HG03139 (cell line): ENCODE measurements around the gene SMAD7.

ENCODE experiments used
- ATAC-seq: cut with Tn5 transposase; IDR thresholded peaks from one replicate; pipeline ENCODE4 v1.9.1; 2021; ENCODE audit not compliant: unreplicated experiment

Gene SMAD7

GRCh38 chr18:48946329-48946835 lies 4.4 kb downstream of the SMAD7 start:
- ATAC-seq, result no peak

- ATAC-seq, result no peak
Measured at GRCh38 chr18:48945953-48946217, 4.9 kb downstream of the SMAD7 start.

DNA sequence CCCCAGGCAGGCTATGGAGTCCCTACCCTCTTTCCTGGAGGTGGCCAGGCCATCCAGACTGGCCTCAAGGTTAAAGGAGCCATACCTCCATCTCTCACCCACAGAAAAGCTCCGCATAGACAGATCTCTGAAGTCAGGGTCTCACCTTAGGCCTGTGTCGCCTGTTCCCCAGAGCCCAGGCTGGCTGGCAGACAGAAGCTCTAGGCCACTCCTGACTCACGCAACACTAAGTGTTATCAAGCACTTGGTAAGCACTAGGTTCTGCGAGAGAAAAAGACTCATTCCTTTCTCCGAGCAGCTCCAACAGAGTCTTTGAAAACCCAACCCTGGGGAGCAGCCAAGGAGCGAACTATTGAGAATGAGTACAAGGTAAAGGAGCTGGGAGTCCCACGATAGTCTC lies 6.1 kb downstream of the SMAD7 start:
- ATAC-seq, result no peak

DNA sequence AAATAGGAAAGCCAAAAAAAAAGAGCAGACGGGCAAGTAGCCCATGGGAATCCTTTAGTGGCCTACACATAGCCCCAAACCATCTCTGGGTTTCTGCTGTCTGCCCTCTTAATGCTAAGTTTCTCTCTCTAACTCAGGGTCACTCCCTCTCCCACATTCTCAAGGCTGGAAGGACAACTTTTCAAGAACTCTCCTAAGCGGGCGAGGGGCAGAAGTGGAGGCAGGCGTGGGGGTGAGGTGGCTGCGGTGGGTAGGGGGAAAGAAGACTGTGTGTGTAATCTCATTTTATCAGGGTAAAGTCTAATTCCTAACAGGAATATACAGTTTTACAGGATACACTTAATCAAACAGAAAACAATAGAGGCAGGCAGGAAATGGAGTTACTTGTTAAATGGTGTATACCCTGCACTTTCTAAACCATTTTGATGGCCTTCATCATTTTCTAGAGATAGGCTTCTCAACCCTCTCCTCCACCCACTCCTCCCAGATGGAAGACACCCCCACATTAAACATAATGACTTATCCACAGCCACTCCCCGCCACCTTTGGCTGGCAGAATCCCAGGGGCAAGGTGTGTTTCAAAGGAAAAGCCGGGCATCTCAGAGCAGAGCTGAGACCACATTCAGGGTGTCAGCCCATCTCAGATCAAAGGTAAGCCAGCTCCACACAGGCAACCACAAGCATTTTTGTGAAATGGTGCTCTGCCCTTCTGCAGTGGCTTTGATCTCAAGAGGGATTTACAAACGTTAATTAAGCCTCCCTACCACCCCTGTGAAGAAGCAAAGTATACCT lies 6.8 kb downstream of the SMAD7 start:
- ATAC-seq, result no peak

- no peak for ATAC-seq
Measured at GRCh38 chr18:48943333-48943732, 7.4 kb downstream of the SMAD7 start.

DNA sequence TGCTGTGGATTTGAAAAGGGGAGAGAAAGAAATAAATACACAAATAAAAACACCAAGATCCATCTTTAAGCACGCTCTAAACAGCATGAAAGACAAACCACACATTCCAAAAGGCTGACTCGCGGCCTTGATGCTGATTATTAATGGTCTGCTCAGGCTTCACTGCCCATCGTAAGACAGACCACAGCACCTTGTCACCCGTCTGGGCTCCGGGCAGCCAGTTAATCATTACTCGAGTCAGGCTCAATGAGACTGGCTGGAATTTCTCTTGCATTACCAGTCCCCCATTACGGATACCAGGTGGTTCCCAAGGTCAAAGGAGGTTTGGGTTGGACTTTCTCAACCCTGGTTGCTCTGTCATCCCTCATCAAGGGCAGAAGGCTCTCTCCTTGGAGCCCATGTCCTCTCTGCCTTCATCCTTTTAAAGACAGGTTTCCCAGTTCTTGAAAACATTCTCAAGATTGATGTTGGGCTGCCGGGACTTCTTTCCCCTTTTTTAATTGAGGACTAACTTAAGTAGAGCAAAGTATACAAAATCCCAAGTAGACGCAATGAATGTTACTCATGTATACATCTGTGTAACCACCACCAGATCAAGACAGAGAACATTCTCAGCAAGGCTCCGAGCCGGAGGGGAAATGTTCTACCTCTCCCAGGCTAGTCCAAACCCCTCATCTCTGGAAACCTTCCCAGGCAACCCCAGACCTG lies 8.1 kb downstream of the SMAD7 start:
- ATAC-seq, result no peak

- ATAC-seq, result no peak
Measured at GRCh38 chr18:48942086-48942485, 8.7 kb downstream of the SMAD7 start.

GRCh38 chr18:48941672-48942071 lies 9.1 kb downstream of the SMAD7 start:
- no peak for ATAC-seq

- no peak for ATAC-seq
Measured at GRCh38 chr18:48940854-48941611, 9.7 kb downstream of the SMAD7 start.

DNA sequence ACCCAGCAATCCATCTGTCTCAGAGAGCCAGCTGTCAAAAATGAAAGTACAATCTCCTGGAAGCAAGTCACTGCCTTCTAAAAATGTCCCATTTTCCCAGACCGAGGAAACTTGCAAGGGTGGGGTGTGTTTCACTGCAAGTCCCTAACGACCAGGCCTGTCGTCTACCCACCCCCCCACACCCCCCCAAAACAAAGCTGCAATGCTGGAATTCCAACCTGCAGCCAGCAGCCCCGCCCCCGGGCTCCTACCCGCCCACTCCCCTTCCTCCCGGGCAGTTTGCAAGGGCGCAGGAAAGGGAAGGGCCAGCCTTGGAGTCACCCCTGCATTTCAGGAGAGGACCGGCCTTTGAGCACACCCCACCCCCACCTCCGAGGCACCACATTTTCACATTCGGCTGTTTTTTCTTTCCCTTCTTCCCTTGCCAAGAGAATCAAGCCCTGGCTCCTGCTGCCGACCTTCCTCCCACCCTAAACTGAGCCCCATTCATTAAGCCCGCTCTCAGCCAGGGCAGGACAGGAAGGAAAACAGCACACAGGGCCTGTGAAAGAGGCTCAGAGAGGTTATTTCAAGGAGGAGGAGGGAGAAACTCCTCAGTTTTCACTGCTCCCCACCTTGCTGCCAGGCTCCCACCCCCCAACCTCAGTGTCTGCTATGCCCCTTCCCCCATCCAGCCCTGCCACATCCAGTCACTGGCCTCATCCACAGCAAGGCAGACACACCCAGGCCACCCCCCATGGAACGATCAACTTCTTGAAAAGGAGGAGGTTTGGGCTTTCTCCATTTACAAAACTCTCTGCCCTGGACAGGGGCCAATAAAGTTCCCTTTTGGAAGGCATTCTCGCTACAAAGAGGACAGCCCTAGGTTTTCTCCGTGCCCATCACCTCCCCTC lies 11.3 kb downstream of the SMAD7 start:
- no peak for ATAC-seq

GRCh38 chr18:48938827-48939204 lies 11.9 kb downstream of the SMAD7 start:
- no peak for ATAC-seq

GRCh38 chr18:48937869-48938750 lies 12.7 kb downstream of the SMAD7 start:
- no peak for ATAC-seq

- ATAC-seq, result no peak
Measured at GRCh38 chr18:48935433-48935774, 15.4 kb downstream of the SMAD7 start.

DNA sequence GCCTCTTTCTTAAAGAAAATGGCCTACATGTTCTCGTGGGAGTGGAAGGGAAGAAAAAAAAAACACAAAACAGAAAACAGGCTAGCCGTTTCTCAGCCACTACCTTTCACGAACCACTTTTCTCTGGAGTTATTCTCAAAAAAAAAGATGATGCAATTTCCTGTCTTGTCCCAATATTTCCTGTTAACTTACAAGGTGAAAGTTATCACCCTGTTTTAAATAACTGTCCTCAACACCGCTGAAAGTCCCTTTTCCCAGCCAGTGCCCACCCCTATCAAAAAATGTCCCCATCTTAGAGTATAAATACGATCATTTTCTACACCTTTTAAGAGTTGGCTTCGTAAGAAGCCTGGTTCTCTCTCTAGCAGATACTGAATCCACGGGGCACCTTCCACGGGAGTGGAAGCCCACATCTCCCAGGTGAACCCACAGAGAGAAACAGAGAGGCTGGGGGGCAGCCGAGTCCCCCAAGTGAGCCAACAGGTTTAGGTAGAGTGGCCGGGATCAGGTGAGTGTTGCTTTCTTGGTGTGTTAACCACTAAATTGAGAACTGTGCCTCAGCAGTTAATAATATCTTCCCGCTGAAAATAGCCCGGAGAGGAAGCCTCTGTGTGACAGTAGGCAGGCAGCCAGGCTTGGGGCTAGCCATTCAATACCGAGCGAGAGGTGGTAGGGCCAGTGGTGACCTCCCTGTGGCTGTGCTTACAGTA lies 15.9 kb downstream of the SMAD7 start:
- peak; percentile 35 for ATAC-seq

DNA sequence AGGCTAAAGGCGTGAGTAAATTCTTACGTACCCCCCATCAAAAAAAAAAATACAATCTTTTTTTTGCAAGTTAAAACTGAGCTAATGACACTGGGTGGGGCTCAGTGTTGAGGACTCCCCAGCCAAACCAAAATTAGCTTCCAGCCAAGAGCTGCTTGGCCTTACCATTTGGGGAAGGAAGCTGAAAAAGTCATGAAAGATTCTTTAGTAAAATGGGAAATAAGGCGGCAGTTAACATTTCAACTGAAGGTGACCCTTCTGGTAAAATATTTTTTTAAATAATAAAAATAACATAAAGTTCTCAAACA lies 16.4 kb downstream of the SMAD7 start:
- no peak for ATAC-seq

DNA sequence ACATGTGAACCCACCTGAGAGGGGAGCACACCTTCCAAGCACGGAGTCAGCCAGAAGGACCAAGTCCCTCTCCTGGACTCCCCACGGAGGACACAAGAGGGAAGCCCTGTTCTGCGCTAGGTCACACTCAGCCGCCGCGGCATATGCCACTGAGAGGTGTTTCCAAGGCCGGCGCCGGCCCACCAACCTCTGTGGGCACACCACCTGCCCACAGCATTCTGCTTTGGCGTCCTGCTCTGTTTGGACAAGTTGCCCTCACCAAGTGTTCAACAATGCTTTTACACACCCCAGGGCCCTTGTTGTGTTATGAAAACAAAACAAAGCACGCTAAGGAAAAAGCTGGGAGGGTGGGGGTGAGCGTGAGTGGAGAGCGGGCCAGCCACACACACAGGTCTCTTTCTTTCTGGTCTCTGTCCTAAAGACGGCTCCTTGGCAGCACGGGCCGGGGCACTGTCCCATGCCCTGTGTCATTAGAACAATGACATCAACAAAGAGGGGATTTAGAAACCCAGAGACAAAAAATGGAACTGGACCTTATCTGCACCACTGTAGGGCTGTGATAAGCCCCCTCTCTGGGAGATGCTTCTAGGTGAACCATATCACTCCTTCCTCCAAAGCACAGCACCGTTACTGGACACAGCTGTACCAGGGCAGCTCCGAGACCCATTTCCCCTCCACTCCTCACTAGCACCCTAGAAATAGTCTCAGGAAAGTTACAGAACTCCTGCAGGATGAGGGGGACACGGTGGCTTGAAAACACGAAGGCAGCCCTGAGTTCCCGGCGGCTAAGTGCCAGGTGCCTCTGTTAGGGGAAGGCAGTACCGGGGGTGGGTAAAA lies 17.0 kb downstream of the SMAD7 start:
- no peak for ATAC-seq

DNA sequence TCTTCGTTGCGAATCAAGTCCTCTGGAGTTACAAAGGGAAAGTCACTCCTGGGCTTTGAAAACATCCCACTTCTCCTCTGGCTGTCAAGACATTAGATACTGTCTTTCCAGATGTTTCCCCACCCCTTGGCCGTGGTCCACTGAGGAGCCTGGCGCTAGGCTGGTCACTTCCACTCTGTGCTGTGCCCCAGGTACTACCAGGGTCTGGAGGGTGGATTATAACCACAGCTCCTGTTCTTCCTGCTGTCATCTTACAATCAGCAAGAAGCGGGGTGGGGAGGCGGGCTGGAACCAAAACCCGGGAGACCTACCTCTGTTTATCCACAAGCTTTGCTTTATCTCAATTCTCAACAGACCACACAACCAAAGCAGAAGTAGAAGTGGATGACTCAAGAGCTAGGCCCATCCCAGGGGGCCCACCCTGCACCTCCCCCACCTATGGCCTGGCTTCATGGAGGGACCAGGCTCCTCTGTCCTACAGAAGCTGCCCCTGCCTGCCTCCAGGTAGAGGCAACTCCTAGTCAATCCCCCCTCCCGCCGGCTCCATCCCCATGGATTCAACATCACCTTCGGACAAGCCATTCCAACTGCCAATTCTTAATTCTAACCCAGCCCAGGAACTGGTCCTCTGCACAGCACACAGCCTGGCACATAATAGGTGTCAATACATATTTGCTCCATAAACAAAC lies 17.8 kb downstream of the SMAD7 start:
- ATAC-seq, result no peak

DNA sequence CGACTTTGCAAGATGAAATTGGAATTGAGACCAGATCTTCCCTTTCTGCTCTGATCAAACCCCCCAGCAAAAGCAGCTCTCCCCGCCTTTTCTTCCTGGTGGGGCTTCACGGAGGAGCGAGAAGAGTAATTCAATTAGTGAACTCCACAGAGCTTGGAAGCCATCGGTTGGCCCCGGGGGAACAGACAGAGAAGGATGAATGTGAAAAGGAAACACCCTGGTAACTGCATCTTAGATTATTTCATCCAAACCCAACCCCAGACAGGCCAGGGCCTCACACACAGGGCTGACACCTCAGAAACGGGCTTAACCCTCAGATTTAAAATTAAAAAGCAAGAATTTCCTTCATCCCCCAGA lies 18.3 kb downstream of the SMAD7 start:
- ATAC-seq, result no peak
